Adrenal gland (tissue), 12 donors: ENCODE measurements around the gene SCT. TPM values are rescaled to one million over a fixed set of nuclear protein-coding genes. Genes with fewer than 3 reads are reported as not detected.

Experiments used
- DNase-seq, 7 donors: peaks; one replicate each; pipeline ENCODE4 v3.0.0-alpha.2; 2019 to 2020
- H3K27ac ChIP-seq, 5 donors: fragments of 200-600 bp; sonication (generic) in 4 of 5; 1 replicate in 3 of 5; 2 replicates in 2 of 5; pipeline versions ENCODE4 v1.5.1 to v1.8.0; 2016 to 2020; ENCODE audit warnings: mild to moderate bottlenecking in 1 of 5
- H3K27me3 ChIP-seq: fragments of 200-600 bp; 2 replicates; pipeline ENCODE4 v1.8.0; 2021
- H3K36me3 ChIP-seq, 2 donors: fragments of 200-600 bp; replicated peaks in 1 of 2; 1 replicate in 1 of 2; 2 replicates in 1 of 2; pipeline versions ENCODE4 v1.5.1 to v1.8.0; 2018 to 2022
- H3K4me1 ChIP-seq, 2 donors: fragments of 200-600 bp; replicated peaks in 1 of 2; 1 replicate in 1 of 2; 2 replicates in 1 of 2; pipeline versions ENCODE4 v1.5.1 to v1.8.0; 2018 to 2021
- H3K4me3 ChIP-seq, 4 donors: fragments of 200-600 bp; sonication (generic) in 3 of 4; one replicate each; pipeline ENCODE4 v1.5.1; 2016 to 2018
- H3K9me3 ChIP-seq, 3 donors: fragments of 200-600 bp; sonication (generic) in 1 of 3; replicated peaks in 1 of 3; 1 replicate in 2 of 3; 2 replicates in 1 of 3; pipeline versions ENCODE4 v1.5.1 to v1.8.0; 2016 to 2021
- CTCF ChIP-seq, 6 experiments: fragments of 450-650 bp in 4 of 6; fragments of 200-600 bp in 2 of 6; sonication (generic) in 1 of 6; IDR thresholded peaks; 1 replicate in 5 of 6; 2 replicates in 1 of 6; pipeline versions ENCODE4 v1.5.1 to v1.8.0; 2016 to 2021; ENCODE audit warnings: antibody characterized with exemption in 6 of 6, mild to moderate bottlenecking in 2 of 6, moderate library complexity in 1 of 6
- POLR2A ChIP-seq, 2 donors: fragments of 450-650 bp; IDR thresholded peaks; one replicate each; pipeline ENCODE4 v1.6.1; 2017; ENCODE audit warnings: antibody characterized with exemption in 2 of 2, mild to moderate bottlenecking in 2 of 2, moderate library complexity in 1 of 2
- WGBS, 4 donors: extraction: QIAGEN DNeasy Blood & Tissue Kit in 2 of 4; methylation state at CpG; one replicate each; pipeline versions ENCODE4 v1.1.5 to v1.1.7; 2013 to 2017; 5-methylcytosine and 5-hydroxymethylcytosine counted together
- intact Hi-C, 2 donors: fragments of 100-400 bp; cut with DNase I; formaldehyde crosslinking; loops; one replicate each; pipeline versions ENCODE4 v1.14.1 to v1.15.0; 2022 to 2023
- polyA plus RNA-seq, 3 donors: library from polyadenylated mRNA; stranded (reverse); fragments of 200-250 nt in 2 of 3; fragments of 350-450 nt in 1 of 3; fragmentation: Illumina TruSeq in 1 of 3; extraction: RNeasy Lipid Tissue Mini Kit (QIAGEN cat#74804) in 1 of 3; gene quantifications; one replicate each; pipeline ENCODE4 v1.2.3, GENCODE V29; 2013 to 2014
- total RNA-seq, 9 donors: library from RNA; depleted of rRNA in 4 of 9; stranded (reverse); fragments of >200 nt in 4 of 9; fragments of 120-200 nt in 1 of 9; fragmentation: NEBNext Ultra II Directional in 1 of 9; extraction: Animal tissue kit (Norgen Biotek cat#: 25700) in 1 of 9; gene quantifications; one replicate each; pipeline versions ENCODE4 v1.1.0 to v1.2.4, GENCODE V29; 2013 to 2023
- donor health status: healthy with polysubstance abuse.
- donor health status: Bipolar disorder and iron deficiency.
- donor health status: DM: yes; HTN: yes; CAD: no.
- donor health status: DM: no; HTN: no; CAD: no.
- donor health status: DM: no; HTN: no; CAD: no.
- donor health status: DM: yes; HTN: yes; CAD: no.

The SCT gene
- total and polyA plus RNA-seq, 12 donors = 0.61 to 0.67 TPM; not detected in 10

- DNase-seq = peak in 1 of 7 donors; percentile 17
- Histone ChIP-seq H3K4me1 (peaks cover 0 to 6% of the 10 kb centered on the region in 2 donors), H3K36me3 (no peaks in the 10 kb centered on the region), H3K27me3 (no peaks in the 10 kb centered on the region), H3K4me3 (no peak overlapping the region), H3K9me3 (no peaks in the 10 kb centered on the region), H3K27ac (no peak overlapping the region)
- TF ChIP-seq CTCF (IDR thresholded peaks at IDR 0.05) (no peak), POLR2A (IDR thresholded peaks at IDR 0.05) (no peak)
- 79 to 93% (median 89%) methylated on average over 8 to 15 of the region's 15 CpGs for WGBS, 4 donors
- intact Hi-C loops = no loop called here
Measured at GRCh38 chr11:623349-623869, 3.6 kb downstream of the SCT start.

- peaks cover 0 to 6% of the 10 kb centered on the region in 2 donors for H3K4me1 ChIP-seq
- no peak for TF ChIP-seq CTCF (IDR thresholded peaks at IDR 0.05)
- TF ChIP-seq POLR2A (IDR thresholded peaks at IDR 0.05) = no peak
- no peaks in the 10 kb centered on the region for H3K36me3 ChIP-seq
- no peak overlapping the region for H3K4me3 ChIP-seq
- DNase-seq = no peak
- no peaks in the 10 kb centered on the region for H3K9me3 ChIP-seq
- no peaks in the 10 kb centered on the region for H3K27me3 ChIP-seq
- 86 to 91% (median 89%) methylated on average over 26 to 27 of the region's 27 CpGs for WGBS, 4 donors
- intact Hi-C loops = no loop called here
- no peak overlapping the region for H3K27ac ChIP-seq
Measured at GRCh38 chr11:621838-622237, 5.1 kb downstream of the SCT start.

DNA sequence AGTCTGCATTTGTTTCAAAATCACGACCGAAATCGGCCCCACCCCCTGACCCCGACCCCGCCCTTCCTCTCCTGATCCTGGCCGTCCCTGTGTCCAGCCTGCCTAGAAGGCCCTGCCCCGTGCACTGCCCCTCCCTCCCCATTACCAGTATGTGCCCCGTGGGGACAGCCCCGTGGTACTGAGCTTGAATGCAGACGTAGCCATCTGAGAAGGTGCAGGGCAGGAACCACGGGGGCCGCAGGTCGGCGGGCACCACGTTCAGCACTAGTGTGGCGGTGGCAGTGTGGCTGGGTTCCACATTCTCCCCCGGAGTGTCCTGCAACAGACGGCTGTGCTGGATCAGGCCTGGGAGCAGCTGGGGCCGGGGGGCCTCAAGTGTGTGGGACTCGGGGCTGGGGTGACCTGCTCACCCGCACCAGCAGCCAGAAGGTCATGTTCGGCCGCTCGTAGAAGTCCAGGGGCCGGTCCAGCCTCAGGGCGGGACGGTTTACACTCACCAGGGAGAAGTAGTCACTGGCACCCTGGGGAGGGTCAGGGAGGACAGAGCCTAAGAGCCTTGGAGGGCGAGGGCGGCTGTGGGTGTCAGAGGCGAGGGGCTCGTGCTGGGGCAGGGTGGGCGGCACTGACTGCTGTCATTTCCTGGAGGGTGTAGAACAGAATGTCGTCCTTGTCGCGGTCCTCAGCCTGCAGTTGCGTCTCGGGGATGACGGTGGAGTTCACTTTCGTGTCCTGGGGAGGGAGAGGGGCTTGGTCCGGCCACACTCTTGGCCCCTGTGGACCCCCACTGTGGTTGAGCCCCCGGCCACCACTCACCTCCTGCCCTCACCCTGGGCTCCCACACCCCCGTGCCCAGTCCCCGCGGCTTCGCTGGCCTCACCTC, 5.8 kb downstream of the SCT start:
- H3K36me3 ChIP-seq = no peaks in the 10 kb centered on the region
- H3K4me3 ChIP-seq = no peak overlapping the region
- peaks cover 0 to 6% of the 10 kb centered on the region in 2 donors for H3K4me1 ChIP-seq
- intact Hi-C loops = no loop called here
- no peak for TF ChIP-seq POLR2A (IDR thresholded peaks at IDR 0.05)
- no peak for TF ChIP-seq CTCF (IDR thresholded peaks at IDR 0.05)
- 72 to 79% (median 76%) methylated on average over 34 to 45 of the region's 45 CpGs for WGBS, 4 donors
- H3K9me3 ChIP-seq = no peaks in the 10 kb centered on the region
- no peaks in the 10 kb centered on the region for H3K27me3 ChIP-seq
- DNase-seq = no peak
- H3K27ac ChIP-seq = no peak overlapping the region

DNA sequence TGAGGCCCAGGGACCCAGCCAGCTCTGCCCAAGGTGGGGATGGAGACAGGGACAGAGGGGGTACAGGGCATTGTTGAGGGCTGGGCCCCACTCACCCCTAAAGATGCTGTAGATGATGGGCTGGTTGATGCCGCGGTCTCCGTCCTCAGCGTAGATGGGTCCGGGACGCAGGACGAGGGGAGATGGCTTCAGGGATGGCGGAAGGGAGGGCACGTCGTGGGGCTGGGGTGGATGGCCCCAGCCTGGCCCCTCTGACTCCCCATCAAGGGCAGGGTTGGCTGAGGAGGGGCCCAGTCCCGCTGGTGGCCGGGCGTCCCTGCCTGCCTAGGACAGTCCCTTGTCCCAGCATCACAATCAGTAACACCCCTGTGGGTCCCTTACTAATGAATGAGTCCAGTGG, 6.8 kb downstream of the SCT start:
- Histone ChIP-seq H3K9me3 (no peaks in the 10 kb centered on the region), H3K4me1 (peaks cover 0 to 7% of the 10 kb centered on the region in 2 donors), H3K27me3 (no peaks in the 10 kb centered on the region), H3K27ac (no peak overlapping the region), H3K36me3 (peaks cover 0 to 3% of the 10 kb centered on the region in 2 donors), H3K4me3 (no peak overlapping the region)
- DNase-seq = no peak
- 93 to 98% (median 96%) methylated on average over 13 of the region's 13 CpGs for WGBS, 4 donors
- TF ChIP-seq POLR2A (IDR thresholded peaks at IDR 0.05) (no peak), CTCF (IDR thresholded peaks at IDR 0.05) (no peak)
- intact Hi-C loops = no loop called here
